OCI-LY1 (cell line): ENCODE measurements around the gene PHKA2.

Experiments used
- H2AFZ ChIP-seq: fragments of 200-600 bp; sonication (generic), shearing (Covaris generic); 2 replicates; pipeline ENCODE4 v1.6.0; 2014; ENCODE audit warnings: antibody characterized with exemption, mild to moderate bottlenecking, low read length
- H3F3A ChIP-seq: fragments of 200-600 bp; sonication (generic), shearing (Covaris generic); 2 replicates; pipeline ENCODE4 v1.6.0; 2014; ENCODE audit warnings: mild to moderate bottlenecking, antibody characterized with exemption, low read length, moderate library complexity; ENCODE audit not compliant: insufficient read depth
- H3K27ac ChIP-seq: fragments of 200-600 bp; sonication (generic); 2 replicates; pipeline ENCODE4 v1.5.1; 2014; ENCODE audit warnings: low read length, mixed run types, mild to moderate bottlenecking, low read depth; ENCODE audit not compliant: poor library complexity, severe bottlenecking
- H3K27me3 ChIP-seq: fragments of 200-600 bp; sonication (generic); 2 replicates; pipeline ENCODE4 v1.6.0; 2014; ENCODE audit warnings: antibody characterized with exemption, mild to moderate bottlenecking, low read length, moderate library complexity; ENCODE audit not compliant: insufficient read depth
- H3K36me3 ChIP-seq: fragments of 200-600 bp; sonication (generic); 2 replicates; pipeline ENCODE4 v1.6.1; 2014; ENCODE audit warnings: mild to moderate bottlenecking, antibody characterized with exemption, low read length, moderate library complexity, mixed read lengths; ENCODE audit not compliant: insufficient read depth
- H3K4me1 ChIP-seq: fragments of 200-600 bp; sonication (generic); 2 replicates; pipeline ENCODE4 v1.5.1; 2014; ENCODE audit warnings: mild to moderate bottlenecking, low read length, moderate library complexity; ENCODE audit not compliant: insufficient read depth, severe bottlenecking
- H3K4me2 ChIP-seq: fragments of 200-600 bp; sonication (generic), shearing (Covaris generic); 2 replicates; pipeline ENCODE4 v1.6.1; 2014; ENCODE audit warnings: low read length
- H3K4me3 ChIP-seq: fragments of 200-600 bp; sonication (generic); 2 replicates; pipeline ENCODE4 v1.5.1; 2014; ENCODE audit warnings: low read length, low read depth, mild to moderate bottlenecking, mixed read lengths; ENCODE audit not compliant: poor library complexity, severe bottlenecking
- H3K79me2 ChIP-seq: fragments of 200-600 bp; shearing (Covaris generic); 2 replicates; pipeline ENCODE4 v1.6.1; 2016; ENCODE audit warnings: mixed run types, low read length, mixed read lengths; ENCODE audit not compliant: insufficient read depth
- H3K9ac ChIP-seq: fragments of 200-600 bp; sonication (generic), shearing (Covaris generic); 2 replicates; pipeline ENCODE4 v1.6.1; 2014; ENCODE audit warnings: mild to moderate bottlenecking, low read length, mixed read lengths
- H3K9me2 ChIP-seq: fragments of 200-600 bp; sonication (generic), shearing (Covaris generic); 2 replicates; pipeline ENCODE4 v1.6.1; 2014; ENCODE audit warnings: low read depth, mild to moderate bottlenecking, low read length, mixed read lengths
- H3K9me3 ChIP-seq: fragments of 200-600 bp; shearing (Covaris generic); 2 replicates; pipeline ENCODE4 v1.6.1; 2014; ENCODE audit warnings: low read length, mixed read lengths
- H4K20me1 ChIP-seq: fragments of 200-600 bp; sonication (generic), shearing (Covaris generic); 2 replicates; pipeline ENCODE4 v1.6.0; 2016; ENCODE audit warnings: mild to moderate bottlenecking, low read length; ENCODE audit not compliant: insufficient read depth
- EZH2 ChIP-seq: fragments of 200-600 bp; sonication (generic), shearing (Covaris generic); IDR thresholded peaks from 2 replicates; pipeline ENCODE4 v1.8.0; 2017; ENCODE audit warnings: borderline replicate concordance, mixed run types, mild to moderate bottlenecking, antibody characterized with exemption, low read length, moderate library complexity, mixed read lengths
- TF ChIP-seq, protein P1 (sequence below): fragments of 200-600 bp; sonication (generic), shearing (Covaris generic); IDR thresholded peaks from 2 replicates; pipeline ENCODE4 v1.5.1; 2017; ENCODE audit warnings: mild to moderate bottlenecking, antibody characterized with exemption, low read length, moderate library complexity, mixed read lengths

PHKA2 gene

DNA sequence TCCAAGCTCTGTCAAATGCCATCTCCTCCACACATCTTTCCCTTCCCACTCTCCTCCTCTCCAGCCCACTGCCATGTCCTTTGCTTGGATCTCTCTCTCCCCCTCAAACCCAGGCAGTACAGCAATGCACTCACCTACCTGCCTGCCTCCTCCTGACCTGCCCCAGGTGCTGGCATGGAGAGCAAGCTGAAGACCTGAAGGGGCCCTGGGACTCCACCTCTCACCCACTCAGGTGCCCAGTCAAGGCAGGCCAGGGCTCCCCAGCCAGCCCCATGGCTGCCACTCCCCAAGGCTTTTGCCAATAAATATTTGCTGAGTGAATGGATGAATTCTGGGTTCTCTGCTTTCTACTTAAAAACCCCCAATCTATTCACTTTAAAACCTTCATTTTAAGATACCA is 12.6 kb upstream of the PHKA2 start:
- H3K4me2 ChIP-seq, result no peak overlapping the region
- no peak for TF ChIP-seq EZH2
- TF ChIP-seq, protein P1, sequence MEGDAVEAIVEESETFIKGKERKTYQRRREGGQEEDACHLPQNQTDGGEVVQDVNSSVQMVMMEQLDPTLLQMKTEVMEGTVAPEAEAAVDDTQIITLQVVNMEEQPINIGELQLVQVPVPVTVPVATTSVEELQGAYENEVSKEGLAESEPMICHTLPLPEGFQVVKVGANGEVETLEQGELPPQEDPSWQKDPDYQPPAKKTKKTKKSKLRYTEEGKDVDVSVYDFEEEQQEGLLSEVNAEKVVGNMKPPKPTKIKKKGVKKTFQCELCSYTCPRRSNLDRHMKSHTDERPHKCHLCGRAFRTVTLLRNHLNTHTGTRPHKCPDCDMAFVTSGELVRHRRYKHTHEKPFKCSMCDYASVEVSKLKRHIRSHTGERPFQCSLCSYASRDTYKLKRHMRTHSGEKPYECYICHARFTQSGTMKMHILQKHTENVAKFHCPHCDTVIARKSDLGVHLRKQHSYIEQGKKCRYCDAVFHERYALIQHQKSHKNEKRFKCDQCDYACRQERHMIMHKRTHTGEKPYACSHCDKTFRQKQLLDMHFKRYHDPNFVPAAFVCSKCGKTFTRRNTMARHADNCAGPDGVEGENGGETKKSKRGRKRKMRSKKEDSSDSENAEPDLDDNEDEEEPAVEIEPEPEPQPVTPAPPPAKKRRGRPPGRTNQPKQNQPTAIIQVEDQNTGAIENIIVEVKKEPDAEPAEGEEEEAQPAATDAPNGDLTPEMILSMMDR, result no peak
- H2AFZ ChIP-seq, result no peak overlapping the region
- no peaks in the 10 kb centered on the region for H3K27me3 ChIP-seq
- no peak overlapping the region for H3K9ac ChIP-seq
- H3K27ac ChIP-seq, result no peak overlapping the region
- no peaks in the 10 kb centered on the region for H3K36me3 ChIP-seq
- no peaks in the 10 kb centered on the region for H3K9me2 ChIP-seq
- H3K4me3 ChIP-seq, result no peak overlapping the region
- H3K9me3 ChIP-seq, result no peaks in the 10 kb centered on the region
- no peaks in the 10 kb centered on the region for H3K4me1 ChIP-seq
- no peaks in the 10 kb centered on the region for H4K20me1 ChIP-seq
- H3F3A ChIP-seq, result no peaks in the 10 kb centered on the region
- H3K79me2 ChIP-seq, result no peaks in the 10 kb centered on the region

DNA sequence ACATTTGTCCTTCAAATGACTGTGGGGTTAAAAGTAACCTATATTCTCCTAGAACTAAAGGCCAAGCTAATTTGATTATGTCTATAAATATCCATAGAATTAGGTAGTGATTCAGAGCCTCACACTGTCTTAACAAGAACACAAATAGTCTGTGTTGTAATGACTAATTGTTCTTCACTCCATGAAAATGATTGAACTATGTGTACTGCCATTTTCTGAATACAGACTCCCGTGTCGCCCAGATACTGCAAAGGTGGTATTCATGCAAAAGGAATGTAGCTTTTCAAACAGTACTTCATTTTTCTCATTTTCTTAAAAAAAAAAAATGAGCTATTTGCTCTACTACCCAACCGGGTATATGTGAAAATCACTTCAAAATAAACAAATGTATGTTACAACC is 11.3 kb upstream of the PHKA2 start:
- Histone ChIP-seq H2AFZ (no peak overlapping the region), H3K27ac (no peak overlapping the region), H3F3A (no peaks in the 10 kb centered on the region), H3K4me2 (no peak overlapping the region), H3K4me1 (no peaks in the 10 kb centered on the region), H3K27me3 (no peaks in the 10 kb centered on the region), H4K20me1 (no peaks in the 10 kb centered on the region), H3K9me3 (no peaks in the 10 kb centered on the region), H3K9ac (no peak overlapping the region), H3K36me3 (no peaks in the 10 kb centered on the region), H3K79me2 (no peaks in the 10 kb centered on the region), H3K4me3 (no peak overlapping the region), H3K9me2 (no peaks in the 10 kb centered on the region)
- TF ChIP-seq EZH2, result no peak
- TF ChIP-seq, protein P1, result no peak

DNA sequence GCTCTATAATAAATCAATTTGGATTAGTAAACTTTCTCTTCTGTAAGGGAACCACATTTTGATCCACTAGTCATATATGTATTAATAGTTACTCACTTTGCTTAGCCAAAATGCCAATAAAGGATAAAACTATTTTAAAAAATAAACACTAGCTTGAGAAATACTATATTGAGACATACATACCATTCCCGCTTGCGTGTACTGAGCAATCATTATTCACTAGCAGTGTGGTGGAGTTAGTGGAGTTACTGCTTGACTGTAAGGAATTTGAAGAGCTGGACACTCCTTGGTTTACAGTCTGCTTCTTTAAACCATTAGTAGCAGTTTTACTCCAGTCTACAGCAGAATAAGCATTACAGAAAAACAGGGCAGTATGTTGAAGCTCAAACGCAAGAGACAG is 10.8 kb upstream of the PHKA2 start:
- no peaks in the 10 kb centered on the region for H3K4me1 ChIP-seq
- no peaks in the 10 kb centered on the region for H3K79me2 ChIP-seq
- no peaks in the 10 kb centered on the region for H3K9me2 ChIP-seq
- H3K4me2 ChIP-seq, result no peak overlapping the region
- H3K9ac ChIP-seq, result no peak overlapping the region
- no peak for TF ChIP-seq EZH2
- TF ChIP-seq, protein P1, result no peak
- H4K20me1 ChIP-seq, result no peaks in the 10 kb centered on the region
- H3K9me3 ChIP-seq, result no peaks in the 10 kb centered on the region
- H3K27ac ChIP-seq, result no peak overlapping the region
- no peaks in the 10 kb centered on the region for H3F3A ChIP-seq
- H3K4me3 ChIP-seq, result no peak overlapping the region
- no peaks in the 10 kb centered on the region for H3K27me3 ChIP-seq
- H2AFZ ChIP-seq, result no peak overlapping the region
- H3K36me3 ChIP-seq, result no peaks in the 10 kb centered on the region
